Suprapubic skin (tissue), 3 donors: ENCODE results near the gene CDC42SE2.

Source experiments
- CTCF ChIP-seq, 2 donors: fragments of 200-600 bp in 1 of 2; fragments of 450-650 bp in 1 of 2; sonication (generic) in 1 of 2; IDR thresholded peaks; one replicate each; pipeline ENCODE4 v1.5.1; 2016 to 2019; ENCODE audit warnings: antibody characterized with exemption in 2 of 2, mild to moderate bottlenecking in 1 of 2, moderate library complexity in 1 of 2
- EP300 ChIP-seq: sonication (generic); formaldehyde crosslinking; IDR thresholded peaks from one replicate; pipeline ENCODE4 v1.6.1; 2017; ENCODE audit warnings: antibody characterized with exemption
- POLR2A ChIP-seq, 2 donors: fragments of 450-650 bp; IDR thresholded peaks; one replicate each; pipeline ENCODE4 v1.6.1; 2017; ENCODE audit warnings: antibody characterized with exemption in 2 of 2, mild to moderate bottlenecking in 2 of 2, moderate library complexity in 2 of 2

GRCh38 chr5:131330031-131330430 lies 66.2 kb downstream of the CDC42SE2 start:
- TF ChIP-seq CTCF (IDR thresholded peaks at IDR 0.05) (no peak), POLR2A (IDR thresholded peaks at IDR 0.05) (no peak), EP300 (no peak)
